Breast epithelium (tissue), 3 donors: ENCODE data around the gene ADH1C.

ENCODE experiments used
- CTCF ChIP-seq, 3 donors: fragments of 450-650 bp; IDR thresholded peaks; one replicate each; pipeline ENCODE4 v1.5.1; 2016 to 2017; ENCODE audit warnings: antibody characterized with exemption in 3 of 3, mild to moderate bottlenecking in 3 of 3, moderate library complexity in 3 of 3
- POLR2AphosphoS5 ChIP-seq, 3 donors: sonication (generic); formaldehyde crosslinking; IDR thresholded peaks; one replicate each; pipeline ENCODE4 v1.6.1; 2017; ENCODE audit warnings: antibody characterized with exemption in 3 of 3

DNA sequence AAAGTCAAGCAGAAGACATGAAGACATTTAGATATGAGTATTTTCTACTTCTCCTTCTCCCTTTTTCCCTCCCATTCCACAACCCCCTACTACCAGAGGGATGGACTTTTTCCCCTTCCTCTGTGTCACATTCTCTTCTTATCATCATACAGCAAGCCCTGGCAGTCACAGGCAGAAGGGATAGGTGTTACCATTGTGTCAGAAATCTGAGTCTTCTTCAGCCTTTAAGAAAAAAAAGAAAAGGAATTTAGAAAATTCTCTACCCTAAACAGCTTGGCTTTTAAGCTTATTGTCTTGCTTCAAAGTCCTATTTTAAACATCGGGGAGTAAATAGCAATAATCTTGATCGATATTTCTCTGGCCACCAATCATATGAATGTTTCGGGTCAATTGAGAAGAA lies 30.9 kb upstream of the ADH1C start:
- TF ChIP-seq CTCF (IDR thresholded peaks at IDR 0.05) (no peak), POLR2AphosphoS5 (IDR thresholded peaks at IDR 0.05) (no peak)
